Stimulated activated CD8-positive, alpha-beta memory T cell treated with anti-CD3 and anti-CD28 coated beads, Interleukin-2, amount 100 ng/mL, for 1 hour (primary cell): ENCODE data around the gene CUL9.
A peak's percentile ranks its signal among the peaks of the same experiment; 100 is the strongest.
"Not testable (repeated sequence)": the region's sequence is repeated elsewhere in the genome, so short reads cannot be mapped to it uniquely, and the experiment has no call there.

ENCODE experiments used
- DNase-seq, 2 donors: peaks; one replicate each; pipeline ENCODE4 v3.0.0-alpha.2; 2020; ENCODE audit warnings: low read depth in 2 of 2

CUL9 gene

GRCh38 chr6:43181942-43182860 lies at the start of gene CUL9:
TSS of gene CUL9 (plus strand) at chr6:43182196. CDS start at chr6:43184311, 2,115 bp downstream.
- DNase-seq: peak; percentile 55 to 62

DNA sequence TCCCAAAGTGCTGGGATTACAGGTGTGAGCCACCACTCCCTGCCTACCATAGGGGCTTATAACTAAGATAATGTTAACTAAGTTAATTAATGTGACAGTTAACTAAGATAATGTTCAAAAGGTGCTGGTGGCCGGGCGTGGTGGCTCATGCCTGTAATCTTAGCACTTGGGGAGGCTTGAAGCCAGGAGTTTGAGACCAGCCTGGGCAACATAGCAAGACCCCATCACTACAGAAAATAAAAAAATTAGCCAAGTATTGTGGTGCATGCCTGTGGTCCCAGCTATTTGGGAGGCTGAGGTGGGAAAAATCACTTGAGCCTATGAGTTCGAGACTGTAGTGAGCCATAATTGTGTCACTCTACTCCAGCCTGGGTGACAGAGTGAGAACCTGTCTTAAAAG lies 43.7 kb upstream of the CUL9 start:
- DNase-seq: no peak

DNA sequence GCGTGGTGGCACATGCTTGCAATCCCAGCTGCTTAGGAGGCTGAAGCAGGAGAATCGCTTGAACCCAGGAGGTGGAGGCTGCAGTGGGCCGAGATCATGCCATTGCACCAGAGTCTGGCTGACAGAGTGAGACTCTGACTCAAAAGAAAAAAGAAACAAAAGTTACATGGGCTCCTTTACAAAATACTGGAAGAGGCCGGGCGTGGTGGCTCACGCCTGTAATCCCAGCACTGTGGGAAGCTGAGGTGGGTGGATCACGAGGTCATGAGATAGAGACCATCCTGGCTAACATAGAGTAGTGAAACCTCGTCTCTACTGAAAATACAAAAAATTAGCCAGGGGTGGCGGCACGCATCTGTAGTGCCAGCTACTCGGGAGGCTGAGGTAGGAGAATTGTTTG lies 42.0 kb upstream of the CUL9 start:
- not testable (repeated sequence) for DNase-seq

- DNase-seq: no peak
Measured at GRCh38 chr6:43141644-43142043, 40.4 kb upstream of the CUL9 start.

- DNase-seq: peak in 1 of 2 donors; percentile 12
Measured at GRCh38 chr6:43142101-43142500, 39.9 kb upstream of the CUL9 start.

DNA sequence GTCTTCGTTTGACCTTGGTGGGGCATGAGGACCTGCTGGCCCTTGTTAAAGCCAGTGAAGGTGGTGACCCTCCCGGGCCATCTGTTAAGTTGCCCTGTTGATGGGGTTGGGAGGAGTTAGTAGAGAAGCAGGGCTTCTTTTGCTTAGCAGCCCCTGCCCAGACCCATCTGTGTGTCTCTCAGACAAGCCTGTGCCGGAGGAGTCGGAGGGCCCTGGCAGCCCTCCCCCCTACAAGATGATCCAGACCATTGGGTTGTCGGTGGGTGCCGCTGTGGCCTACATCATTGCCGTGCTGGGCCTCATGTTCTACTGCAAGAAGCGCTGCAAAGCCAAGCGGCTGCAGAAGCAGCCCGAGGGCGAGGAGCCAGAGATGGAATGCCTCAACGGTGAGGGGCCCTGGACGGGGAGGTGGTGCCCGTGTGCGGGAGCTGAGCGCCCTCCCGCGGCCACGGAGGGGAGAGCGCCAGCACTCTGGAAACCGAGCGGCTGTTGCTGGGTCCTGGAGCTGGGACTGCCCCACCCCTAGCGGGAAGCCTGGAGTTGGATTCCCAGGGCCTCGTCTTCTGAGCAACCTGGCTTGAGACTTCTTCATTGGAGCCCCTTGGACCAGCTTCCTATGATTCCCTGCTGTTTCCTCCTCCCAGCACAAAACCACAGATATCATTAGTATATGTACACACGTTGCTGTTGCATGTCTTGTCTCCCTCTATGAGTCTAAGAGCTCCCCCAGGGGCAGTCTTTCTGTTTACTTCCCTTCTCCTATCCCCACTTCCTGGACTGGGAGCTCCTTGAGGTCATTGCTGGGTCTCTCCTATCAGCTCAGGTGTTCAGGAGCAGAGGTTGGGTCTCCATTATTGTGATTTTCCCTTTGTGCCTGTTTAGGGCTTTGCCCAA lies 38.5 kb upstream of the CUL9 start:
- peak; percentile 41 to 55 for DNase-seq

DNA sequence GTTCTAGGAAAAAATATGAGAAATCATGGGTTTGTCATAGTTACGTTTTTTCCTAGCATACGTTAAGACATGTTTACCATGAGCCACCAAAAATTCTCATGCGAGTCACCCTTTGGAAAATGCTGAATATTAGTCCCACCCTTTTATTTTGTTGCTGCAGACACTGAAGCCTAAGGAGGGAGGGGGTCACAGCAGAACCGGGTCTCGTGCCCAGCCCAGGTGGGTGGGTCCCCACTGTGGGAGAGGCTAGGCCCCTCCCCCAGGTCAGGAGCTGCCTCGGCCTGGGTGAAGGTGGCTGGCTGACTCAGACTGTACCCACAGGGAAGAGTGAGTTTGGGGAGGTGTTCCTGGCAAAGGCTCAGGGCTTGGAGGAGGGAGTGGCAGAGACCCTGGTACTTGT lies 37.1 kb upstream of the CUL9 start:
- DNase-seq: no peak

- DNase-seq: no peak
Measured at GRCh38 chr6:43146261-43146660, 35.7 kb upstream of the CUL9 start.

GRCh38 chr6:43146709-43147688 lies 35.0 kb upstream of the CUL9 start:
- no peak for DNase-seq

- no peak for DNase-seq
Measured at GRCh38 chr6:43147691-43148477, 34.1 kb upstream of the CUL9 start.

GRCh38 chr6:43149265-43149664 lies 32.7 kb upstream of the CUL9 start:
- DNase-seq: no peak

DNA sequence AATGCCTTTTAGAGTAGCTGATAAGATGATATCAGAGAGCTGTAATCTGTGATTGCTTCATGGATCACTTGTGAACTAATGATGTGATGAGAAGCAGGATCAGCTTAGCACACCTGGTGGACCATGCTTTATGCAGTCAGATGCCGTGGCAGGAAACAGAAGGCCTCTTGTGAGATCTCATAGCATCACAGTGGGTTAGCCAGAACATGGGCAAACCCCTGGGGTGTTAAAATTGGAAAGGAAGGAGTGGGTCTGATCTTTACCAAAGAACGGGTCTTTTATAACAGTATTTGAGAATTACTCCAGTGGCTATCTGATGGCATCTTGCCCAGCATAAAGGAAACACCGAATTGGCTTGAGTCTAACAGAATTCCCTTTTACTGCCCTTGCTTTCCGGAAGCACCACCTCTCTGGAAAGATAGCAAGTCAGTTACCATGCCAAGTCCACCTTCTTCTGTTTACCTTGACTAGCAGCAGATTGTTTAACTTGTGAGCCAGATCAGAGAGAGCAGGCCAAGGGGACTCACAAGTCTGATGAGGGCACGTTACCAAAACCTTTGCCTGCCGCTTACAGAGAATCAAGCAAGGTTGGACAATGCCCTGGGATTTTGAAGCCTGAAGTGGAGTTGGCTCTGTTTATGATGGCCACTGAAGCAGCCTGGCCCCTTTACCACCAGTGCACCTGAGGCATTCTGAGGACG lies 31.8 kb upstream of the CUL9 start:
- DNase-seq: no peak

DNA sequence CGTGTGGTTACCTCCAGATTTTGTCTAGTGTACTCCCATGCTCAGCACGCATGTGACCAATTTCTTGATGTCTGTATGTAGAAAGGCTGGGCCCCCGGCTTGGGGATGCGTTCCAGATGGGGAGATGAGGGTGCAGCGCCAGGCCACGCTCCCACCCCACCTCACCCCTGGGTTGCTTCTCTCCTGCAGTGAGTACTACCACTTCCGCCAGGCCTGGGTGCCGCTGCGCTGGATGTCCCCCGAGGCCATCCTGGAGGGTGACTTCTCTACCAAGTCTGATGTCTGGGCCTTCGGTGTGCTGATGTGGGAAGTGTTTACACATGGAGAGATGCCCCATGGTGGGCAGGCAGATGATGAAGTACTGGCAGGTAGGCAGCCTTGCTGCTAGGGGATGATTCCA lies 22.4 kb upstream of the CUL9 start:
- DNase-seq: no peak

DNA sequence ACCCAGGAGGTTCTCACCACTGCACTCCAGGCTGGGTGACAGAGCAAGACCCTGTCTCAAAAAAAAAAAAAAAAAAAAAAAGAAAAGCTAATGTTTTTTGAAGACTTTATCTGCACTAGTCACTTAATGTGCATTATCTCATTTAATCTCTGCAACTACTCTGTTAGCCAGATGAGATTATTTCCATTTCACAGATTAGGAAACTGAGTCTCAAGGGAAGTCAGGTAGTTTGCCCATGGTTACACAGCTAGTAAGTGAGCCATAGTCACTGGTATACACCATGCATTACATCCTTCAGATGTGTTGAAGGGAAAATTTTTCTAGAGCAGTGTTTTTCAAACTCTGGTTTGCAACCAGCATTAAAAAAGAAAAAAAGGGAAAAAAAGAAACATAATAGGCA lies 18.1 kb upstream of the CUL9 start:
- DNase-seq: no peak

- no peak for DNase-seq
Measured at GRCh38 chr6:43170417-43170930, 11.5 kb upstream of the CUL9 start.

DNA sequence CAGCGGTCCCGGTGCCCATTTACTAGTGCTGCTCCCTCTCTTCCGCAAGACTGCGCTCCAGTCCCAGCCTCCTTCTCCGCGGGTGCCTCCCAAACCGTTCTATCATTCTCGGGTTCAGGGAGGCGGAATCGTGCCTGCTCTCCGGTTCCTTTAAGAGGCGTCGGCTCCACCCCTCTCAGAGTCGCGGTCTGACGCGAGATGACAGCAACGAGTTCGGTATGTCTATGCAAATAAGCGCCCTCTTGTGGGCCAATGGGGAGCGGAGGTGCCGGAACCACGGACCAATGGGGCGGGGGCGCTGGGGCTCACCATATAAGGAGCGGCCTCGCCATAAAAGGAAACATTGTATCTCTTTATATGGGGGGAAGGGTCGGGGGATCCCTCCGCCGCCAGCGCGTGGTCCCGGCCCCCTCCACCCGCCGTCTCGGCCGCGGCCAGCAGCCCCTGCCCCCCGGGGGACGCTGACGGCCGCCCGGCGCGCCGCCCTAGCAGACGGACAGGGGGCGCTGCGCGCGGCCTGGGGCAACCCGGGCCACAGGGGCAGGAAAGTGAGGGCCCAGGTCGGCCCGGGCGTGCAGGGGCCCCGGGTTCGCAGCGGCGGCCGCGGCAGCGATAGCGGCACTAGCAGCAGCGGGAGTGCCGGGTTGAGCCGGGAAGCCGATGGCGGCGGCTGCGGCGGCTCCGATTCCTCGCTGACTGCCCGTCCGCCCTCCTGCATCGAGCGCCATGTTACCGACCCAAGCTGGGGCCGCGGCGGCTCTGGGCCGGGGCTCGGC lies 10.9 kb upstream of the CUL9 start, which contains the start of gene SRF:
Gene SRF (plus strand): TSS at position 339 of the 776 bp plus-strand sequence. CDS start 388 bp downstream, at position 727.
- peak; percentile 98 for DNase-seq

GRCh38 chr6:43171707-43172103 lies 10.3 kb upstream of the CUL9 start:
- DNase-seq: no peak

GRCh38 chr6:43172104-43173007 lies 9.6 kb upstream of the CUL9 start:
- no peak for DNase-seq
